ENCODE data around the gene TBX2. TPM values are rescaled to one million over a fixed set of nuclear protein-coding genes. Genes with fewer than 3 reads are reported as not detected.
A peak's percentile ranks its signal among the peaks of the same experiment; 100 is the strongest.

Gene TBX2
- total and polyA plus RNA-seq, 2 of the 13 experiments (the other 11 are each of a cell fraction or from before 2014, with no cell fraction given): 2.8 to 15.3 TPM

DNA sequence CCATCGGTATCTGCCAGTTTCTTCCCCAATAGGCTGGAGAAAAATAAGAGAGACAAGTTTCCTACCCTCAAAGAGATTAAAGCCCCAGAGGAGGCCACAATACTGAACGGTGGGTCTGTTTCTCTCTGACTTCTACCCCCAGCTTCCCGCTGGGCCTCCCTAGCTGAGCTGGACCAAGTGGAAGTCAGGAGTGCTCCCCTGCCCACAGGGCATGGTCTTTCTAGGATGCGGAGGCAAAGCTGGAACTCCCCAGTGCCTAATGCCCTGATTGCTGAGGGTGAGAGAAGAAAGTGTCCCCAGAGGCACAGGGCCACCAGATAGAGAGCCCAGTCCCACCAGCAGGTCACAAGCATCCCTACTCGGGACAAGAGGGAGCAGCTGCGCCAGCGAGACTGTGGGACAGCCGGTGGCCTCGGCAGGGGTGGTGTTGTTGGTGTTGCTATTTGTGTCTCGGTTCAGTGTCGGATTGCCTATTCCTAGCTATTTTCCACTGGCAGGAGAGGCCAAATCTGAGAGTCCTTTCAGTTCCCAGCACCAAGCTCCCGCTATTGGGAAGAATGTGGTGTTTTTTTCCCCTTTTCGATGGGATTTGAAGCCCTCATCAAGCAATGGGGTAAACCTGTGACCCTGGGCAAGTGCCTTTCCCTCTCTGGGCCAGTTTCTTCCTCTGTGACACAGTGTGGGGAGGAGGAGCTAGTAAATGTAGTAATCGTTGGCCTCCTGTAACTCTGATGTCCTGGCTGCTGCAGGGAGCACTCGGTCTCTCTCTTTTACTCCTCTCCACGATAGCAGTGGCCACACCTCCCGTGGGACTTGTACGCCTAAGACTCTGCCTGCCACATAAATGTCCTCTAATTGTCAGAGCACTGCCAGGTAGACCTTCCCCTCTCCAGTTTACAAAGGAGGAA, 22.5 kb upstream of the TBX2 start:
- Histone ChIP-seq H3K79me2 (ENCODE audit: insufficient read depth, low read length) (no peaks in the 10 kb centered on the region), H3K9me3 (ENCODE audit: low read length) (no peaks in the 10 kb centered on the region), H3K4me1 (ENCODE audit: insufficient read depth, low read length) (peaks cover 61% of the 10 kb centered on the region), H3K4me2 (ENCODE audit: low read depth, low read length) (no peak overlapping the region), H3K4me3 (replicated peaks in 1 of 3; ENCODE audit: insufficient read depth in 1 of 3, low read depth in 2 of 3, low read length in 3 of 3) (no peak overlapping the region), H3K9ac (ENCODE audit: insufficient read depth, low read depth, low read length) (no peak overlapping the region), H4K20me1 (ENCODE audit: insufficient read depth, low read length) (no peaks in the 10 kb centered on the region), H2AFZ (ENCODE audit: low read length) (no peak overlapping the region), H3K27me3 (ENCODE audit: control insufficient read depth in 1 of 2, insufficient read depth in 2 of 2, low read length in 2 of 2) (no peaks in the 10 kb centered on the region), H3K27ac (ENCODE audit: extremely low read length, insufficient read depth, low read length) (no peak overlapping the region), H3K36me3 (replicated peaks in 1 of 2; ENCODE audit: control insufficient read depth in 1 of 2, insufficient read depth in 2 of 2, low read length in 2 of 2) (no peaks in the 10 kb centered on the region)
- CTCF ChIA-PET (ENCODE audit: low intra/inter-chr PET ratio, low total read pairs): no interaction called here
- intact Hi-C loops (cut with micrococcal nuclease; ENCODE audit: unreplicated experiment): no loop called here
- WGBS (ENCODE audit: low lambda C conversion rate): 82% methylated on average over 18 of the region's 18 CpGs
- in situ Hi-C loops (cut with HindIII; ENCODE audit: extremely low pct_ligation_motif_present, low pct_unique_long_range_greater_than_20kb): no loop called here
- no peak for TF ChIP-seq GABPA (IDR thresholded peaks at IDR 0.05; ENCODE audit: low read depth, low read length)
- TF ChIP-seq GABPA (CRISPR knock-in tag; IDR thresholded peaks at IDR 0.05; ENCODE audit: low read depth): no peak
- no peak for TF ChIP-seq MXD4 (CRISPR knock-in tag; IDR thresholded peaks at IDR 0.05)
- TF ChIP-seq ZNF768 (CRISPR knock-in tag; IDR thresholded peaks at IDR 0.05): peak; percentile 77
- TF ChIP-seq ZNF263 (CRISPR knock-in tag; IDR thresholded peaks at IDR 0.05): peak; percentile 56
- FAIRE-seq (no peak), DNase-seq (ENCODE audit: low spot score) (no peak), ATAC-seq (no peak)
- BruUV-seq (replicated peaks): no TSS peak
- POLR2A ChIA-PET: no interaction called here

DNA sequence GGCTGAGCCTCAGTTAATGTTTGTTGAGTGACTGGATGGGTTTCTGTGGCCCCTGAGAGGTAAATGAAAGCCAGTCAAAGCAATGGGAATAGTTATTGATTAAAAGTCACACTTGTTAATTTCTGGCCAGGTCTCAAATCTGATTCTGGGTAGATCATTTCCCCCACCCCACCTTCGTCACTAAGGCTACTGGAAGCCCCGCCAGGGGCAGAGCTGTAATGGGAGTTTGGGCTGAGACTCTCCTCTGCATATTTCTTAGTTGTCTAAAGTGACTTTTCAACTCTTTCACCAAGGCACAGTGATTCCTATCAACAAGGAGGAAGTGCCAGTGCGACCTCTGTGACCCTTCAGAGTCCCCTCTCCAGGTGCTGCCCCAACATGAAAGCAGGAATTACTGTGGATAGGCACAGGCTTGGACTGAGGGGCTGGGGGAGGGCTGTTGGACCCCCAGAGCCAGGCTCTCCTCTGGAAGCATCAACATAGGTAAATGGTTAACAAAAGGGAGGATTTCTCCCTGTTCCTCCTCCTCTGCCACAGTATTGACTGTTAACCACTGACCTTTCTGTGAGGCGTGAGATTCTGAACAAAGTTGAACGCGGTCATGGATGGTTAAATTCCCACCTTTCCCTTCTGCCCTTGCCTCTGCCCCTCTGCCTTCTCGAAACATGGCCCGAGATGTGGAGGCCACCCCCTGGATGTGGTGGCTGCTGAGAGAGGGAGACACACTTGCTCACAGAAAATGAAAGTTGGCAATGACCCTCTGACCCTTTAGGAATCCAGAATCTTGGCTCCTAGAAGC, 20.8 kb upstream of the TBX2 start:
- H3K4me3 ChIP-seq (replicated peaks in 1 of 3; ENCODE audit: insufficient read depth in 1 of 3, low read depth in 2 of 3, low read length in 3 of 3): peak overlapping the region in 1 of 3 experiments; percentile 38; a peak in 2 of 6 replicates
- intact Hi-C loops (cut with micrococcal nuclease; ENCODE audit: unreplicated experiment): loop anchor here (1.0 kb wide), 1 partner anchor 14 kb away; no protein-coding TSS in a partner anchor
- no peaks in the 10 kb centered on the region for H3K27me3 ChIP-seq (ENCODE audit: control insufficient read depth in 1 of 2, insufficient read depth in 2 of 2, low read length in 2 of 2)
- H3K36me3 ChIP-seq (replicated peaks in 1 of 2; ENCODE audit: control insufficient read depth in 1 of 2, insufficient read depth in 2 of 2, low read length in 2 of 2): no peaks in the 10 kb centered on the region
- peak; percentile 56 for DNase-seq (ENCODE audit: low spot score)
- BruUV-seq (replicated peaks): no TSS peak
- H4K20me1 ChIP-seq (ENCODE audit: insufficient read depth, low read length): no peaks in the 10 kb centered on the region
- no peaks in the 10 kb centered on the region for H3K79me2 ChIP-seq (ENCODE audit: insufficient read depth, low read length)
- H3K9ac ChIP-seq (ENCODE audit: insufficient read depth, low read depth, low read length): peak overlapping the region; percentile 25; the same call in 1 of the 2 replicates
- FAIRE-seq: peak; percentile 95
- no peak overlapping the region for H2AFZ ChIP-seq (ENCODE audit: low read length)
- ChIA-PET CTCF (ENCODE audit: low intra/inter-chr PET ratio, low total read pairs) (no interaction called here), POLR2A (interaction anchor here (1.2 to 1.7 kb wide), 3 partner anchors 13 to 20 kb away, joined by 6 to 14 read pairs (median 11); partner anchors contain the start of gene TBX2)
- H3K27ac ChIP-seq (ENCODE audit: extremely low read length, insufficient read depth, low read length): peak overlapping the region; percentile 43
- ATAC-seq: peak; percentile 77
- peak overlapping the region; percentile 64 for H3K4me2 ChIP-seq (ENCODE audit: low read depth, low read length)
- in situ Hi-C loops (cut with HindIII; ENCODE audit: extremely low pct_ligation_motif_present, low pct_unique_long_range_greater_than_20kb): no loop called here
- 29% methylated on average over 8 of the region's 8 CpGs for WGBS (ENCODE audit: low lambda C conversion rate)
- peaks cover 75% of the 10 kb centered on the region for H3K4me1 ChIP-seq (ENCODE audit: insufficient read depth, low read length)
- H3K9me3 ChIP-seq (ENCODE audit: low read length): no peaks in the 10 kb centered on the region
- no peak for TF ChIP-seq ATM (IDR thresholded peaks at IDR 0.05; ENCODE audit: borderline replicate concordance)
- peak; percentile 38; the same call in 1 of the 2 replicates for TF ChIP-seq ZFY (CRISPR knock-in tag; IDR thresholded peaks at IDR 0.05)
- no peak for TF ChIP-seq AGO1 (IDR thresholded peaks at IDR 0.05; ENCODE audit: low read depth, low read length, poor library complexity, severe bottlenecking)
- TF ChIP-seq PAX8 (CRISPR knock-in tag; IDR thresholded peaks at IDR 0.05; ENCODE audit: borderline replicate concordance): no peak
- no peak for TF ChIP-seq NRL (CRISPR knock-in tag; IDR thresholded peaks at IDR 0.05; ENCODE audit: borderline replicate concordance)
- TF ChIP-seq U2AF1 (optimal IDR thresholded peaks at IDR 0.05; ENCODE audit: low read depth, low read length): no peak
- no peak for TF ChIP-seq ZNF607 (CRISPR knock-in tag; IDR thresholded peaks at IDR 0.05; ENCODE audit: borderline replicate concordance)
- no peak for TF ChIP-seq KLF9 (CRISPR knock-in tag; IDR thresholded peaks at IDR 0.05; ENCODE audit: low read depth)
- TF ChIP-seq SOX5 (CRISPR knock-in tag; IDR thresholded peaks at IDR 0.05; ENCODE audit: borderline replicate concordance): 0 out of 2 replicates have a peak, but pooled peaks have one; percentile 10
- no peak for TF ChIP-seq ZNF766 (CRISPR knock-in tag; IDR thresholded peaks at IDR 0.05; ENCODE audit: borderline replicate concordance)
- TF ChIP-seq SYNCRIP (IDR thresholded peaks at IDR 0.05; ENCODE audit: insufficient read depth, low read depth, low read length): no peak
- TF ChIP-seq SIX1 (CRISPR knock-in tag; IDR thresholded peaks at IDR 0.05; ENCODE audit: borderline replicate concordance): no peak
- TF ChIP-seq NFRKB (IDR thresholded peaks at IDR 0.05): no peak
